Left lung (tissue), 10 donors: Measurements from ENCODE around the gene ZNF223. TPM values are rescaled to one million over a fixed set of nuclear protein-coding genes. Genes with fewer than 3 reads are reported as not detected.
A peak's percentile ranks its signal among the peaks of the same experiment; 100 is the strongest.

ENCODE experiments used
- ATAC-seq: fragments of 200-7000 bp; cut with Tn5 transposase; one replicate; pipeline ENCODE4 v1.9.1; 2020; ENCODE audit warnings: moderate library complexity
- DNase-seq, 4 donors: peaks; one replicate each; pipeline ENCODE4 v3.0.0-alpha.2; 2013 to 2020
- H3K27ac ChIP-seq, 2 donors: fragments of 200-600 bp; sonication (generic) in 1 of 2; one replicate each; pipeline versions ENCODE4 v1.5.0 to v1.8.0; 2020 to 2021
- H3K27me3 ChIP-seq, 2 donors: fragments of 200-600 bp; sonication (generic) in 1 of 2; one replicate each; pipeline versions ENCODE4 v1.5.0 to v1.8.0; 2020 to 2021
- H3K36me3 ChIP-seq, 2 donors: fragments of 200-600 bp; sonication (generic) in 1 of 2; one replicate each; pipeline versions ENCODE4 v1.5.0 to v1.8.0; 2020 to 2021
- H3K4me1 ChIP-seq, 2 donors: fragments of 200-600 bp; one replicate each; pipeline ENCODE4 v1.8.0; 2021
- H3K4me3 ChIP-seq, 2 donors: fragments of 200-600 bp; sonication (generic) in 1 of 2; one replicate each; pipeline versions ENCODE4 v1.5.0 to v1.8.0; 2020 to 2021; ENCODE audit warnings: mild to moderate bottlenecking in 1 of 2
- H3K9me3 ChIP-seq, 2 donors: fragments of 200-600 bp; sonication (generic) in 1 of 2; one replicate each; pipeline versions ENCODE4 v1.5.0 to v1.8.0; 2020 to 2021
- intact Hi-C, 2 donors: fragments of 100-400 bp; cut with DNase I; formaldehyde crosslinking; loops; one replicate each; pipeline versions ENCODE4 v1.11.2 to v1.14.2; 2022
- polyA plus RNA-seq, 6 donors: library from polyadenylated mRNA; unstranded; fragments of 120-200 nt; gene quantifications; one replicate each; pipeline ENCODE4 v1.2.1, GENCODE V29; 2013; ENCODE audit not compliant: insufficient read length in 6 of 6
- total RNA-seq, 2 donors: library from RNA; stranded (reverse); fragmentation: NEBNext Ultra II Directional; extraction: Animal tissue kit (Norgen Biotek cat#: 25700); gene quantifications; one replicate each; pipeline ENCODE4 v1.2.1, GENCODE V29; 2021
- TF ChIP-seq, protein P1 (sequence below), 2 donors: fragments of 200-600 bp; sonication (generic) in 1 of 2; IDR thresholded peaks; one replicate each; pipeline versions ENCODE4 v1.5.0 to v1.8.0; 2021; ENCODE audit warnings: antibody characterized with exemption in 2 of 2
- donor health status: DM: no; HTN: yes; CAD: no.
- donor health status: DM: no; HTN: no; CAD: no.

The ZNF223 gene
- total and polyA plus RNA-seq, 8 donors, result 5.0 to 16.1 (median 13.6) TPM

GRCh38 chr19:44024900-44025216 is 27.0 kb upstream of the ZNF223 start:
- no peaks in the 10 kb centered on the region for H3K27me3 ChIP-seq
- DNase-seq, result no peak
- peaks cover 0 to 30% of the 10 kb centered on the region in 2 donors for H3K9me3 ChIP-seq
- peaks cover 6 to 7% of the 10 kb centered on the region in 2 donors for H3K4me1 ChIP-seq
- peak overlapping the region; percentile 70 to 71 for H3K4me3 ChIP-seq
- no peak for ATAC-seq
- TF ChIP-seq, protein P1, sequence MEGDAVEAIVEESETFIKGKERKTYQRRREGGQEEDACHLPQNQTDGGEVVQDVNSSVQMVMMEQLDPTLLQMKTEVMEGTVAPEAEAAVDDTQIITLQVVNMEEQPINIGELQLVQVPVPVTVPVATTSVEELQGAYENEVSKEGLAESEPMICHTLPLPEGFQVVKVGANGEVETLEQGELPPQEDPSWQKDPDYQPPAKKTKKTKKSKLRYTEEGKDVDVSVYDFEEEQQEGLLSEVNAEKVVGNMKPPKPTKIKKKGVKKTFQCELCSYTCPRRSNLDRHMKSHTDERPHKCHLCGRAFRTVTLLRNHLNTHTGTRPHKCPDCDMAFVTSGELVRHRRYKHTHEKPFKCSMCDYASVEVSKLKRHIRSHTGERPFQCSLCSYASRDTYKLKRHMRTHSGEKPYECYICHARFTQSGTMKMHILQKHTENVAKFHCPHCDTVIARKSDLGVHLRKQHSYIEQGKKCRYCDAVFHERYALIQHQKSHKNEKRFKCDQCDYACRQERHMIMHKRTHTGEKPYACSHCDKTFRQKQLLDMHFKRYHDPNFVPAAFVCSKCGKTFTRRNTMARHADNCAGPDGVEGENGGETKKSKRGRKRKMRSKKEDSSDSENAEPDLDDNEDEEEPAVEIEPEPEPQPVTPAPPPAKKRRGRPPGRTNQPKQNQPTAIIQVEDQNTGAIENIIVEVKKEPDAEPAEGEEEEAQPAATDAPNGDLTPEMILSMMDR (IDR thresholded peaks at IDR 0.05), result no peak
- H3K36me3 ChIP-seq, result peaks cover 0 to 33% of the 10 kb centered on the region in 2 donors
- H3K27ac ChIP-seq, result peak overlapping the region in 1 of 2 donors; percentile 62
- intact Hi-C loops, result no loop called here

GRCh38 chr19:44025217-44025936 is 26.5 kb upstream of the ZNF223 start, which contains the start of gene ZNF222:
Gene ZNF222, plus strand, starts transcription at chr19:44025379. Its CDS starts 58 bp downstream, at chr19:44025437.
- Histone ChIP-seq H3K27ac (peak within 1 kb of the TSS in 1 of 2 donors; percentile 62), H3K36me3 (peaks cover 0 to 38% of the 10 kb centered on the region in 2 donors), H3K27me3 (no peaks in the 10 kb centered on the region), H3K4me1 (peaks cover 6 to 7% of the 10 kb centered on the region in 2 donors), H3K4me3 (peak within 1 kb of the TSS; percentile 70 to 71), H3K9me3 (peaks cover 0 to 35% of the 10 kb centered on the region in 2 donors)
- intact Hi-C loops, result no loop called here
- DNase-seq (peak; percentile 77 to 91 (median 90)), ATAC-seq (peak; percentile 100)
- TF ChIP-seq, protein P1 (IDR thresholded peaks at IDR 0.05), result no peak

- Histone ChIP-seq H3K4me1 (peaks cover 6 to 7% of the 10 kb centered on the region in 2 donors), H3K4me3 (no peak overlapping the region), H3K9me3 (peaks cover 0 to 48% of the 10 kb centered on the region in 2 donors), H3K36me3 (peaks cover 0 to 51% of the 10 kb centered on the region in 2 donors), H3K27me3 (no peaks in the 10 kb centered on the region), H3K27ac (no peak overlapping the region)
- ATAC-seq (no peak), DNase-seq (no peak)
- TF ChIP-seq, protein P1 (IDR thresholded peaks at IDR 0.05), result no peak
- intact Hi-C loops, result no loop called here
Observed at GRCh38 chr19:44026622-44027021, 25.2 kb upstream of the ZNF223 start.

- Histone ChIP-seq H3K36me3 (peaks cover 0 to 63% of the 10 kb centered on the region in 2 donors), H3K9me3 (peaks cover 0 to 99% of the 10 kb centered on the region in 2 donors)
Observed at GRCh38 chr19:44032001-44032610, 19.7 kb upstream of the ZNF223 start.

GRCh38 chr19:44042147-44042546 is 9.7 kb upstream of the ZNF223 start:
- peaks cover 0 to 65% of the 10 kb centered on the region in 2 donors for H3K9me3 ChIP-seq
- ATAC-seq, result no peak
- TF ChIP-seq, protein P1 (IDR thresholded peaks at IDR 0.05), result no peak
- no peak for DNase-seq
- H3K36me3 ChIP-seq, result no peaks in the 10 kb centered on the region
- intact Hi-C loops, result no loop called here
- H3K27ac ChIP-seq, result no peak overlapping the region
- H3K4me3 ChIP-seq, result no peak overlapping the region
- no peaks in the 10 kb centered on the region for H3K4me1 ChIP-seq
- H3K27me3 ChIP-seq, result peaks cover 0 to under 1% of the 10 kb centered on the region in 2 donors

More at GRCh38 chr19:44032001-44032610, 19.7 kb upstream of the ZNF223 start:
- DNase-seq (no peak), ATAC-seq (no peak)
- TF ChIP-seq, protein P1 (IDR thresholded peaks at IDR 0.05), result no peak
- intact Hi-C loops, result no loop called here
- Histone ChIP-seq H3K4me3 (no peak overlapping the region), H3K27ac (no peak overlapping the region), H3K27me3 (no peaks in the 10 kb centered on the region), H3K4me1 (no peaks in the 10 kb centered on the region)
